IMR-90 (cell line): ENCODE results near the gene VWA5A. TPM values are rescaled to one million over a fixed set of nuclear protein-coding genes. Genes with fewer than 3 reads are reported as not detected.

Experiments used
- ATAC-seq: fragments of 200-7000 bp; cut with Tn5 transposase; 2 replicates; pipeline ENCODE4 v1.9.1; 2020; ENCODE audit warnings: low read depth, mild to moderate bottlenecking, moderate library complexity
- BruUV-seq: library from RNA; stranded (reverse); fragments of 400-500 nt; replicated peaks from 2 replicates; lab custom pipeline; 2021; lab: Mats Ljungman, UMichigan
- CTCF ChIA-PET: fragments of 300-600 bp; formaldehyde crosslinking; extraction: SDS; loops from one replicate; lab custom pipeline; 2021; ENCODE audit warnings: antibody characterized with exemption; lab: Yijun Ruan, JAX
- POLR2A ChIA-PET: fragments of 300-600 bp; sonication (Branson Sonifier 250); formaldehyde crosslinking; loops from one replicate; lab custom pipeline; 2022; ENCODE audit warnings: antibody characterized with exemption; ENCODE audit not compliant: unreplicated experiment; lab: Charles Lee
- DNase-seq: peaks from one replicate; pipeline ENCODE4 v3.0.0; 2013
- H2AFZ ChIP-seq: replicated peaks from 2 replicates; pipeline ENCODE3; 2013; ENCODE audit warnings: low read length, mild to moderate bottlenecking; ENCODE audit not compliant: poor library complexity
- H2AK5ac ChIP-seq: 2 replicates; pipeline ENCODE4 v1.6.1; 2013; ENCODE audit warnings: low read depth, low read length, inconsistent platforms
- H2AK9ac ChIP-seq: replicated peaks from 2 replicates; pipeline ENCODE3; 2013; ENCODE audit warnings: mild to moderate bottlenecking, low read depth, low read length, moderate library complexity; ENCODE audit not compliant: poor library complexity
- H2BK120ac ChIP-seq: 2 replicates; pipeline ENCODE4 v1.6.1; 2013; ENCODE audit warnings: low read depth, low read length, inconsistent platforms
- H2BK15ac ChIP-seq: 3 replicates; pipeline ENCODE4 v1.6.1; 2013; ENCODE audit warnings: low read depth, low read length, inconsistent platforms
- H2BK20ac ChIP-seq: 2 replicates; pipeline ENCODE4 v1.6.1; 2013; ENCODE audit warnings: low read depth, mild to moderate bottlenecking, inconsistent platforms, low read length, moderate library complexity
- H2BK5ac ChIP-seq: 2 replicates; pipeline ENCODE4 v1.6.1; 2013; ENCODE audit warnings: mild to moderate bottlenecking, low read depth, low read length, inconsistent platforms; ENCODE audit not compliant: poor library complexity, severe bottlenecking
- H3K14ac ChIP-seq: replicated peaks from 2 replicates; pipeline ENCODE4 v1.6.1; 2013; ENCODE audit warnings: low read depth, low read length, inconsistent platforms
- H3K18ac ChIP-seq: 2 replicates; pipeline ENCODE4 v1.6.1; 2013; ENCODE audit warnings: low read depth, low read length, control low read depth
- H3K23ac ChIP-seq: 2 replicates; pipeline ENCODE4 v1.6.1; 2013; ENCODE audit warnings: low read depth, low read length, inconsistent platforms
- H3K27ac ChIP-seq: 2 replicates; pipeline ENCODE4 v1.5.1; 2013; ENCODE audit warnings: mild to moderate bottlenecking, control low read depth, low read length; ENCODE audit not compliant: insufficient read depth
- H3K27me3 ChIP-seq: 2 replicates; pipeline ENCODE4 v1.6.1; 2013; ENCODE audit warnings: low read length; ENCODE audit not compliant: control insufficient read depth, insufficient read depth
- H3K36me3 ChIP-seq: 2 replicates; pipeline ENCODE4 v1.6.1; 2013; ENCODE audit warnings: low read length, mixed read lengths; ENCODE audit not compliant: control insufficient read depth, insufficient read depth
- H3K4ac ChIP-seq: 2 replicates; pipeline ENCODE4 v1.6.1; 2013; ENCODE audit warnings: low read depth, low read length, inconsistent platforms
- H3K4me1 ChIP-seq: 2 replicates; pipeline ENCODE4 v1.6.1; 2013; ENCODE audit warnings: low read length, mixed read lengths; ENCODE audit not compliant: control insufficient read depth, insufficient read depth
- H3K4me2 ChIP-seq: 2 replicates; pipeline ENCODE4 v1.6.1; 2013; ENCODE audit warnings: low read depth, mild to moderate bottlenecking, control low read depth, low read length, moderate library complexity
- H3K4me3 ChIP-seq: 2 replicates; pipeline ENCODE4 v1.5.1; 2013; ENCODE audit warnings: low read depth, mild to moderate bottlenecking, control low read depth, low read length, moderate library complexity; ENCODE audit not compliant: insufficient read depth
- H3K56ac ChIP-seq: 2 replicates; pipeline ENCODE4 v1.6.1; 2013; ENCODE audit warnings: low read length, inconsistent platforms; ENCODE audit not compliant: insufficient read depth; ENCODE audit errors: extremely low read depth
- H3K79me1 ChIP-seq, 2 experiments: 2 replicates each; pipeline ENCODE4 v1.6.1; 2013; ENCODE audit warnings: low read length in 2 of 2, inconsistent platforms in 1 of 2, low read depth in 1 of 2
- H3K9ac ChIP-seq: 2 replicates; pipeline ENCODE4 v1.6.1; 2013; ENCODE audit warnings: low read depth, low read length, control low read depth
- H3K9me1 ChIP-seq: 2 replicates; pipeline ENCODE4 v1.6.1; 2013; ENCODE audit warnings: low read length, inconsistent platforms; ENCODE audit not compliant: insufficient read depth
- H3K9me3 ChIP-seq: 2 replicates; pipeline ENCODE4 v1.6.1; 2013; ENCODE audit warnings: low read length; ENCODE audit not compliant: control insufficient read depth, insufficient read depth
- H4K20me1 ChIP-seq: 2 replicates; pipeline ENCODE4 v1.6.1; 2013; ENCODE audit warnings: low read length, inconsistent platforms; ENCODE audit not compliant: insufficient read depth
- H4K5ac ChIP-seq: 2 replicates; pipeline ENCODE4 v1.6.1; 2013; ENCODE audit warnings: mild to moderate bottlenecking, low read depth, low read length, control low read depth
- H4K8ac ChIP-seq, 2 experiments: 2 replicates each; pipeline ENCODE4 v1.6.1; 2013; ENCODE audit warnings: low read depth in 2 of 2, low read length in 2 of 2, control low read depth in 1 of 2, inconsistent platforms in 1 of 2
- H4K91ac ChIP-seq: 2 replicates; pipeline ENCODE4 v1.6.1; 2013; ENCODE audit warnings: low read depth, low read length, inconsistent platforms; ENCODE audit not compliant: insufficient read depth
- BHLHE40 ChIP-seq: fragments of 150-350 bp; IDR thresholded peaks from 2 replicates; pipeline ENCODE4 v1.6.1; 2016; ENCODE audit warnings: mild to moderate bottlenecking, low read depth, low read length
- CEBPB ChIP-seq: IDR thresholded peaks from 2 replicates; pipeline ENCODE4 v1.6.1; 2012; ENCODE audit warnings: low read depth, low read length, improper control_type of control experiment
- CHD1 ChIP-seq: IDR thresholded peaks from 2 replicates; pipeline ENCODE4 v1.6.1; 2012; ENCODE audit warnings: low read depth, low read length, improper control_type of control experiment
- CTCF ChIP-seq: conservative IDR thresholded peaks from 2 replicates; pipeline ENCODE4 v1.5.1; 2012; ENCODE audit warnings: mild to moderate bottlenecking, low read depth, low read length, improper control_type of control experiment
- ELK1 ChIP-seq: fragments of 150-350 bp; IDR thresholded peaks from 2 replicates; pipeline ENCODE4 v1.6.1; 2016; ENCODE audit warnings: low read depth, mild to moderate bottlenecking, low read length, moderate library complexity, borderline replicate concordance
- FOS ChIP-seq: fragments of 150-350 bp; IDR thresholded peaks from 2 replicates; pipeline ENCODE4 v1.6.1; 2016; ENCODE audit warnings: low read depth, low read length
- MAFK ChIP-seq: IDR thresholded peaks from 2 replicates; pipeline ENCODE4 v1.6.1; 2012; ENCODE audit warnings: low read depth, low read length, improper control_type of control experiment
- MAZ ChIP-seq: IDR thresholded peaks from 2 replicates; pipeline ENCODE4 v1.6.1; 2012; ENCODE audit warnings: low read depth, mild to moderate bottlenecking, low read length, improper control_type of control experiment, moderate library complexity, borderline replicate concordance
- MXI1 ChIP-seq: IDR thresholded peaks from 2 replicates; pipeline ENCODE4 v1.6.1; 2012; ENCODE audit warnings: low read depth, mild to moderate bottlenecking, low read length, moderate library complexity, borderline replicate concordance
- NFE2L2 ChIP-seq: fragments of 150-350 bp; IDR thresholded peaks from 2 replicates; pipeline ENCODE4 v1.6.1; 2016; ENCODE audit warnings: low read depth, mild to moderate bottlenecking, low read length
- POLR2A ChIP-seq: IDR thresholded peaks from 2 replicates; pipeline ENCODE4 v1.6.1; 2012; ENCODE audit warnings: mild to moderate bottlenecking, low read depth, low read length
- RAD21 ChIP-seq: IDR thresholded peaks from 2 replicates; pipeline ENCODE4 v1.6.1; 2012; ENCODE audit warnings: low read length, improper control_type of control experiment
- RCOR1 ChIP-seq: IDR thresholded peaks from 2 replicates; pipeline ENCODE4 v1.6.1; 2012; ENCODE audit warnings: mild to moderate bottlenecking, low read length, improper control_type of control experiment; ENCODE audit not compliant: insufficient replicate concordance
- RFX5 ChIP-seq: IDR thresholded peaks from 2 replicates; pipeline ENCODE4 v1.8.0; 2012; ENCODE audit warnings: low read depth, mild to moderate bottlenecking, low read length, moderate library complexity
- SMC3 ChIP-seq: fragments of 150-350 bp; IDR thresholded peaks from 2 replicates; pipeline ENCODE4 v1.6.1; 2016; ENCODE audit warnings: low read depth, mild to moderate bottlenecking, antibody characterized with exemption, low read length, moderate library complexity
- USF2 ChIP-seq: fragments of 150-350 bp; IDR thresholded peaks from 2 replicates; pipeline ENCODE4 v1.6.1; 2017; ENCODE audit warnings: mild to moderate bottlenecking, antibody characterized with exemption, low read length, low read depth
- WGBS, 2 experiments: methylation state at CpG; one replicate each; pipeline versions ENCODE4 v1.1.5 to v1.1.7; 2013; ENCODE audit warnings: missing lambda C conversion rate in 2 of 2; ENCODE audit not compliant: insufficient read length in 1 of 2; ENCODE audit errors: extremely low coverage in 2 of 2; 5-methylcytosine and 5-hydroxymethylcytosine counted together
- dilution Hi-C: fragments of 300-500 bp; cut with HindIII; formaldehyde crosslinking; loops from one replicate; pipeline ENCODE4 v1.14.3; 2018; ENCODE audit warnings: low sequenced_read_pairs; ENCODE audit not compliant: unreplicated experiment
- in situ Hi-C: fragments of 300-500 bp; cut with MboI; formaldehyde crosslinking; loops from 3 replicates; pipeline ENCODE4 v1.14.3; 2019; ENCODE audit warnings: low sequenced_read_pairs, inconsistent platforms, mixed read lengths
- intact Hi-C: fragments of 100-400 bp; cut with micrococcal nuclease; formaldehyde crosslinking; loops from 2 replicates; pipeline ENCODE4 v1.10.0; 2022
- polyA plus RNA-seq, 3 experiments: library from polyadenylated mRNA; depleted of rRNA; stranded (reverse); fragments of >200 nt; gene quantifications; 2 replicates each; pipeline ENCODE4 v1.2.3, GENCODE V29; 2012; ENCODE audit warnings: low replicate concordance in 1 of 3
- total RNA-seq: library from RNA; depleted of rRNA; stranded (reverse); fragments of >200 nt; gene quantifications from 2 replicates; pipeline ENCODE4 v1.2.3, GENCODE V29; 2012

VWA5A gene
- total and polyA plus RNA-seq, 2 of the 4 experiments (the other 2 are of a cell fraction), result 5.6 to 6.8 TPM

- no peak overlapping the region for H2BK15ac ChIP-seq
- no peaks in the 10 kb centered on the region for H3K4me1 ChIP-seq
- no peak overlapping the region for H3K9ac ChIP-seq
- no peaks in the 10 kb centered on the region for H3K79me1 ChIP-seq
- peaks cover 7% of the 10 kb centered on the region for H3K27me3 ChIP-seq
- no peaks in the 10 kb centered on the region for H3K9me3 ChIP-seq
- H2BK120ac ChIP-seq, result no peak overlapping the region
- no peak for TF ChIP-seq MAZ
- TF ChIP-seq SMC3, result no peak
- TF ChIP-seq BHLHE40, result no peak
- no peak for TF ChIP-seq FOS
- no peak for TF ChIP-seq MAFK
- no peak for TF ChIP-seq USF2
- no peak for TF ChIP-seq ELK1
- TF ChIP-seq MXI1, result no peak
- no peak for TF ChIP-seq NFE2L2
- no peak for TF ChIP-seq RAD21
- no peak for TF ChIP-seq RFX5
- TF ChIP-seq CEBPB, result no peak
- TF ChIP-seq CHD1, result no peak
- TF ChIP-seq POLR2A, result no peak
- no peak for TF ChIP-seq CTCF
- TF ChIP-seq RCOR1, result no peak
- ChIA-PET POLR2A (no interaction called here), CTCF (interaction anchor here (0.6 to 0.7 kb wide), 2 partner anchors 228 to 1542 kb away, joined by 3 to 4 read pairs; no protein-coding TSS in a partner anchor)
- H4K20me1 ChIP-seq, result no peaks in the 10 kb centered on the region
- no peak overlapping the region for H3K56ac ChIP-seq
- no peak for ATAC-seq
- H4K5ac ChIP-seq, result no peak overlapping the region
- no peak overlapping the region for H3K27ac ChIP-seq
- no CpG with 5 or more reads among the region's 2 CpGs for WGBS, 2 experiments
- H2BK20ac ChIP-seq, result no peak overlapping the region
- H2AK9ac ChIP-seq, result no peak overlapping the region
- dilution Hi-C loops (no loop called here), intact Hi-C loops (no loop called here), in situ Hi-C loops (no loop called here)
- no peak overlapping the region for H4K8ac ChIP-seq
- no peak overlapping the region for H3K18ac ChIP-seq
- H3K14ac ChIP-seq, result no peak overlapping the region
- no peak overlapping the region for H3K4ac ChIP-seq
- no peaks in the 10 kb centered on the region for H3K9me1 ChIP-seq
- no peak for DNase-seq
- no peak overlapping the region for H2BK5ac ChIP-seq
- no peaks in the 10 kb centered on the region for H3K36me3 ChIP-seq
- no peak overlapping the region for H4K91ac ChIP-seq
- H3K4me3 ChIP-seq, result no peak overlapping the region
- no peak overlapping the region for H2AFZ ChIP-seq
- H2AK5ac ChIP-seq, result no peak overlapping the region
- H3K4me2 ChIP-seq, result no peak overlapping the region
- no peak overlapping the region for H3K23ac ChIP-seq
- no TSS peak for BruUV-seq
Measured at GRCh38 chr11:124098141-124098540, 17.1 kb upstream of the VWA5A start.
